SK-N-SH treated with all-trans-retinoic acid at 6 μM for 48 hours (cell line): ENCODE measurements around the gene RAB38.

Experiments used
- ARNTL ChIP-seq: fragments of 450-650 bp; formaldehyde crosslinking; IDR thresholded peaks from 2 replicates; pipeline ENCODE4 v1.5.0; 2020; ENCODE audit warnings: low read depth, mild to moderate bottlenecking, moderate library complexity, borderline replicate concordance
- BACH2 ChIP-seq: fragments of 250-450 bp; sonication (Bioruptor Pico); IDR thresholded peaks from 2 replicates; pipeline ENCODE4 v1.9.0; 2021; ENCODE audit warnings: mild to moderate bottlenecking, borderline replicate concordance
- ESRRG ChIP-seq: fragments of 250-450 bp; sonication (Bioruptor Pico); IDR thresholded peaks from 2 replicates; pipeline ENCODE4 v1.6.1; 2021; ENCODE audit warnings: mild to moderate bottlenecking
- GLIS3 ChIP-seq: fragments of 250-450 bp; sonication (Bioruptor Pico); IDR thresholded peaks from 2 replicates; pipeline ENCODE4 v1.5.0; 2020; ENCODE audit warnings: mild to moderate bottlenecking, moderate library complexity
- PATZ1 ChIP-seq: fragments of 250-450 bp; sonication (Bioruptor Pico); IDR thresholded peaks from 2 replicates; pipeline ENCODE4 v1.8.0; 2020; ENCODE audit warnings: mild to moderate bottlenecking, moderate library complexity, borderline replicate concordance
- POU6F1 ChIP-seq: fragments of 250-450 bp; sonication (Bioruptor Pico); IDR thresholded peaks from 2 replicates; pipeline ENCODE4 v1.8.0; 2021; ENCODE audit warnings: low read depth, mild to moderate bottlenecking, moderate library complexity, borderline replicate concordance
- RARB ChIP-seq: fragments of 250-450 bp; sonication (Bioruptor Pico); IDR thresholded peaks from 2 replicates; pipeline ENCODE4 v1.8.0; 2021; ENCODE audit warnings: mild to moderate bottlenecking, moderate library complexity
- SNAI2 ChIP-seq: fragments of 250-450 bp; sonication (Bioruptor Pico); IDR thresholded peaks from 2 replicates; pipeline ENCODE4 v1.5.0; 2020; ENCODE audit warnings: mild to moderate bottlenecking, moderate library complexity
- TOX ChIP-seq: fragments of 250-450 bp; sonication (Bioruptor Pico); IDR thresholded peaks from 2 replicates; pipeline ENCODE4 v1.8.0; 2021; ENCODE audit warnings: mild to moderate bottlenecking, moderate library complexity, borderline replicate concordance
- ZC3H10 ChIP-seq: fragments of 250-450 bp; sonication (Bioruptor Pico); IDR thresholded peaks from 2 replicates; pipeline ENCODE4 v1.5.1; 2021; ENCODE audit warnings: mild to moderate bottlenecking, moderate library complexity
- ZFP3 ChIP-seq: fragments of 250-450 bp; sonication (Bioruptor Pico); IDR thresholded peaks from 2 replicates; pipeline ENCODE4 v1.5.0; 2020; ENCODE audit warnings: mild to moderate bottlenecking, moderate library complexity
- ZFP30 ChIP-seq: fragments of 450-650 bp; formaldehyde crosslinking; IDR thresholded peaks from 2 replicates; pipeline ENCODE4 v1.5.0; 2022; ENCODE audit warnings: mild to moderate bottlenecking, moderate library complexity
- ZNF70 ChIP-seq: fragments of 450-650 bp; formaldehyde crosslinking; IDR thresholded peaks from 2 replicates; pipeline ENCODE4 v1.5.0; 2020; ENCODE audit warnings: mild to moderate bottlenecking, moderate library complexity
- ZNF8 ChIP-seq: fragments of 450-650 bp; formaldehyde crosslinking; IDR thresholded peaks from 2 replicates; pipeline ENCODE4 v1.5.0; 2020; ENCODE audit warnings: mild to moderate bottlenecking, moderate library complexity

DNA sequence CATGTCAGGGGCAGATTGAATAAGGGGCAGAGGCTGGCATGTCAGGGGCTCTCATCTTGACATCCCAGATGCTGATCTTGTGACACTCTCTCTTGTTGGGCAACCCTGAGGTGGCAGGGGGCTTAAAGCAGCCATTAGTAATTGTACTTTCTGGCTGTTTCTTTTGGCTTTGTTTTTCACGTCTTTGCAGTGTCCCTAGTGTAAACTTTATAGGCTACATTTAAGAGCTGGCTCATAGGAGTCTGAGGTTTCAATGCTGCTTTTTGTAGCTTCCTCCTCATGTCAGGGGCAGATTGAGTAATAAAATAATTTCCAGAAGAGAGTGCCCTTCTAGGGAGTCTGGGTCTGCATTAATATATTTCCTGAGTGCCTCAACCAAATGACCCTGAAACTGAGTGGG, 86.1 kb downstream of the RAB38 start:
- TF ChIP-seq ZFP30 (no peak), BACH2 (CRISPR knock-in tag) (no peak), ZNF70 (CRISPR knock-in tag) (no peak), PATZ1 (CRISPR knock-in tag) (no peak), ESRRG (no peak), ZNF8 (no peak), ZFP3 (CRISPR knock-in tag) (no peak), GLIS3 (CRISPR knock-in tag) (no peak), TOX (CRISPR knock-in tag) (no peak), ARNTL (CRISPR knock-in tag) (no peak), ZC3H10 (CRISPR knock-in tag) (no peak), RARB (CRISPR knock-in tag) (no peak), SNAI2 (CRISPR knock-in tag) (no peak), POU6F1 (CRISPR knock-in tag) (no peak)
